Lung (tissue), 12 donors: ENCODE data around the gene RASAL2. TPM values are rescaled to one million over a fixed set of nuclear protein-coding genes. Genes with fewer than 3 reads are reported as not detected.
"Not testable (repeated sequence)": the region's sequence is repeated elsewhere in the genome, so short reads cannot be mapped to it uniquely, and the experiment has no call there.

Source experiments
- ATAC-seq: fragments of 200-7000 bp; cut with Tn5 transposase; one replicate; pipeline ENCODE4 v1.9.1; 2020; ENCODE audit warnings: moderate number of reproducible peaks; ENCODE audit not compliant: insufficient read depth, low FRiP score
- DNase-seq, 3 donors: peaks; one replicate each; pipeline ENCODE4 v3.0.0-alpha.2; 2013 to 2017
- H3K27ac ChIP-seq, 2 donors: one replicate each; pipeline ENCODE4 v1.5.1; 2013; ENCODE audit warnings: mild to moderate bottlenecking in 2 of 2, moderate library complexity in 2 of 2, control low read depth in 1 of 2, inconsistent platforms in 1 of 2, low read depth in 1 of 2, low read length in 1 of 2
- H3K27me3 ChIP-seq, 3 donors: one replicate each; pipeline ENCODE4 v1.5.1; 2013; ENCODE audit warnings: low read length in 2 of 3; ENCODE audit not compliant: control insufficient read depth in 3 of 3, insufficient read depth in 3 of 3
- H3K36me3 ChIP-seq, 4 donors: one replicate each; pipeline ENCODE4 v1.5.1; 2013; ENCODE audit warnings: low read length in 4 of 4, mild to moderate bottlenecking in 1 of 4, moderate library complexity in 1 of 4; ENCODE audit not compliant: control insufficient read depth in 4 of 4, insufficient read depth in 4 of 4
- H3K4me1 ChIP-seq, 5 donors: one replicate each; pipeline ENCODE4 v1.5.1; 2013; ENCODE audit warnings: low read length in 5 of 5, mild to moderate bottlenecking in 2 of 5, moderate library complexity in 1 of 5; ENCODE audit not compliant: control insufficient read depth in 5 of 5, insufficient read depth in 5 of 5
- H3K4me3 ChIP-seq: one replicate; pipeline ENCODE4 v1.5.1; 2013; ENCODE audit warnings: mild to moderate bottlenecking, control low read depth, moderate library complexity
- H3K9ac ChIP-seq, 2 donors: one replicate each; pipeline ENCODE4 v1.5.1; 2013; ENCODE audit warnings: low read length in 2 of 2, control low read depth in 1 of 2; ENCODE audit not compliant: insufficient read depth in 1 of 2
- H3K9me3 ChIP-seq, 4 donors: one replicate each; pipeline ENCODE4 v1.5.1; 2013; ENCODE audit warnings: low read length in 3 of 4, mild to moderate bottlenecking in 1 of 4, moderate library complexity in 1 of 4; ENCODE audit not compliant: control insufficient read depth in 4 of 4, insufficient read depth in 3 of 4
- CTCF ChIP-seq: IDR thresholded peaks from 2 replicates; pipeline ENCODE4 v1.5.1; 2012; ENCODE audit warnings: mild to moderate bottlenecking; ENCODE audit errors: control extremely low read depth, extremely low read depth
- WGBS, 2 donors: extraction: QIAGEN DNeasy Blood & Tissue Kit; methylation state at CpG; one replicate each; pipeline ENCODE4 v1.1.7; 2013; 5-methylcytosine and 5-hydroxymethylcytosine counted together
- polyA plus RNA-seq, 2 donors: library from polyadenylated mRNA; stranded (reverse); fragments of 200-250 nt; gene quantifications; one replicate each; pipeline ENCODE4 v1.2.1, GENCODE V29; 2013
- total RNA-seq, 2 donors: library from RNA; depleted of rRNA in 1 of 2; stranded (reverse); fragments of >200 nt in 1 of 2; gene quantifications; one replicate each; pipeline ENCODE4 v1.2.1, GENCODE V29; 2014 to 2021
- donor health status: control.
- donor health status: control.
- donor health status: Bipolar disorder and iron deficiency.
- donor health status: healthy.
- donor health status: DM: yes; HTN: yes; CAD: no.

Gene RASAL2
- total and polyA plus RNA-seq, 4 donors, result 4.9 to 34.8 (median 15.8) TPM

GRCh38 chr1:178243119-178243518, 149.2 kb downstream of the RASAL2 start:
- Histone ChIP-seq H3K9ac (no peak overlapping the region), H3K27me3 (no peaks in the 10 kb centered on the region), H3K4me1 (peaks cover 0 to 12% (median 0%) of the 10 kb centered on the region in 5 donors), H3K36me3 (no peaks in the 10 kb centered on the region), H3K9me3 (peaks cover 0 to under 1% (median 0%) of the 10 kb centered on the region in 4 donors), H3K27ac (no peak overlapping the region), H3K4me3 (no peak overlapping the region)
- DNase-seq (no peak), ATAC-seq (no peak)
- WGBS, 2 donors, result 81 to 90% methylated on average over 1 of the region's 1 CpG
- no peak for TF ChIP-seq CTCF

GRCh38 chr1:178243890-178244289, 150.0 kb downstream of the RASAL2 start:
- 84 to 96% methylated on average over 2 of the region's 2 CpGs for WGBS, 2 donors
- no peak overlapping the region for H3K4me3 ChIP-seq
- peaks cover 0 to 4% (median 0%) of the 10 kb centered on the region in 4 donors for H3K9me3 ChIP-seq
- TF ChIP-seq CTCF, result no peak
- peaks cover 0 to 12% (median 0%) of the 10 kb centered on the region in 5 donors for H3K4me1 ChIP-seq
- H3K36me3 ChIP-seq, result no peaks in the 10 kb centered on the region
- no peak for DNase-seq
- no peak overlapping the region for H3K9ac ChIP-seq
- H3K27me3 ChIP-seq, result no peaks in the 10 kb centered on the region
- no peak for ATAC-seq
- no peak overlapping the region for H3K27ac ChIP-seq

- 97 to 98% methylated on average over 3 of the region's 3 CpGs for WGBS, 2 donors
- not testable (repeated sequence) for H3K9me3 ChIP-seq, H3K9ac ChIP-seq, H3K4me3 ChIP-seq, H3K27me3 ChIP-seq, H3K4me1 ChIP-seq, H3K36me3 ChIP-seq, DNase-seq, ATAC-seq, H3K27ac ChIP-seq
Measured at GRCh38 chr1:178248284-178248683, 154.4 kb downstream of the RASAL2 start.

- H3K4me1 ChIP-seq, H3K9me3 ChIP-seq, H3K9ac ChIP-seq, DNase-seq, H3K36me3 ChIP-seq, H3K27ac ChIP-seq, H3K4me3 ChIP-seq, ATAC-seq, H3K27me3 ChIP-seq: not testable (repeated sequence)
- 95 to 96% methylated on average over 3 of the region's 3 CpGs for WGBS, 2 donors
Measured at GRCh38 chr1:178253581-178253980, 159.7 kb downstream of the RASAL2 start.

- no peak for TF ChIP-seq CTCF
- Histone ChIP-seq H3K27me3 (no peaks in the 10 kb centered on the region), H3K27ac (no peak overlapping the region), H3K9ac (no peak overlapping the region), H3K4me1 (peaks cover 0 to 2% (median 0%) of the 10 kb centered on the region in 5 donors), H3K36me3 (no peaks in the 10 kb centered on the region), H3K9me3 (peaks cover 0 to 4% (median 0%) of the 10 kb centered on the region in 4 donors), H3K4me3 (no peak overlapping the region)
- ATAC-seq (no peak), DNase-seq (no peak)
Measured at GRCh38 chr1:178254433-178254832, 160.5 kb downstream of the RASAL2 start.
